VCaP (cell line): Measurements from ENCODE around the gene CITED4.

Source experiments
- H3K27ac ChIP-seq: fragments of 450-650 bp; 2 replicates; pipeline ENCODE4 v1.5.1; 2017
- CTCF ChIP-seq: fragments of 450-650 bp; conservative IDR thresholded peaks from 2 replicates; pipeline ENCODE4 v1.5.1; 2017; ENCODE audit warnings: mild to moderate bottlenecking, moderate library complexity

The CITED4 gene

DNA sequence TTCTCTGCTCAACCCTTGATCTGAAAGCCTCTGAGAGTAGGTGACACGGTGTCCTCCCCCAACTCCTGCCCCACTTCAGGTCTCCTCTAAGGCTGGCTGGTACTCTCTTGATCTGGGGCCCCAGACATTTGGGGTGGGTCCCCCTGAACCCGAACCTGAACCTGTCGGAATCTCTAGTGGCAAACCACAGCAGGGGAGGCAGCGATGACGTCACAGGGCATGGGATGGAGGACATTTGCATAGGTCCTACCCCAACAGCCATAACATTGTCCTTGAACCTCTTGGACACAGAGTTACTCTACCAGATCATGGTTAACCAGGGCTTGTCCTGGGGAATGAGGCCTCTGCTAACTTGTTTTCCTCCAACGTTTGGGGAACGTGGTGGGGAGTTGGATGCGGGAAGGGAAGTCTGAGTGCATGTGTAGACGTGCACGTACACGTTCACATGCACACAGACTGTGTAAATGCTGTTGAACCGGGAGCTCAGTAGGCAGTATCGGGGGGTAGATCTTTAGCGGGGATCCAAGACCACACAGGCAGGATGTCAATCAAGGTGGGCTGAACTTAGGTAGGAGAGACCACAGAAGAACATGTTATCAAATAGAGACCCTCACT lies 32.4 kb downstream of the CITED4 start:
- TF ChIP-seq CTCF: no peak
- H3K27ac ChIP-seq: no peak overlapping the region

GRCh38 chr1:40825996-40826395 lies 36.2 kb downstream of the CITED4 start:
- no peak for TF ChIP-seq CTCF
- H3K27ac ChIP-seq: no peak overlapping the region

DNA sequence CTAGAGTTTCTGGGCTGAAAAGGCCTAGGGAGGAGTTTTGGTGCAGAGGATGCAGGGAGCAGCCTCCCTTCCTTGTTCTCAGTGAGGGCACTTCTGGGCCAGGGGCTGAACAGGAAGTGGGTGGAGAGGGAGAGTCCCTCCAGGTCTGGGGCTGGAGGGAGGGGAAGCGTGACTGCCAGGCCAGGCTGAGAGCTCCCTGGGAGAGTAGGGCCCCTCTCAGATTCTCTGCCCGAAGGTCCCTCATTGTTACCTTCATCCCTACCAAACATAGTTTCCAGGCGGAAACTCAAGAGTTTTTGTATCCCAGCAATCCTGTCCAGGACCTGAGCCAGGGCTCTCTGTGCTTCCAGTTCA lies 36.8 kb downstream of the CITED4 start:
- no peak overlapping the region for H3K27ac ChIP-seq
- no peak for TF ChIP-seq CTCF

DNA sequence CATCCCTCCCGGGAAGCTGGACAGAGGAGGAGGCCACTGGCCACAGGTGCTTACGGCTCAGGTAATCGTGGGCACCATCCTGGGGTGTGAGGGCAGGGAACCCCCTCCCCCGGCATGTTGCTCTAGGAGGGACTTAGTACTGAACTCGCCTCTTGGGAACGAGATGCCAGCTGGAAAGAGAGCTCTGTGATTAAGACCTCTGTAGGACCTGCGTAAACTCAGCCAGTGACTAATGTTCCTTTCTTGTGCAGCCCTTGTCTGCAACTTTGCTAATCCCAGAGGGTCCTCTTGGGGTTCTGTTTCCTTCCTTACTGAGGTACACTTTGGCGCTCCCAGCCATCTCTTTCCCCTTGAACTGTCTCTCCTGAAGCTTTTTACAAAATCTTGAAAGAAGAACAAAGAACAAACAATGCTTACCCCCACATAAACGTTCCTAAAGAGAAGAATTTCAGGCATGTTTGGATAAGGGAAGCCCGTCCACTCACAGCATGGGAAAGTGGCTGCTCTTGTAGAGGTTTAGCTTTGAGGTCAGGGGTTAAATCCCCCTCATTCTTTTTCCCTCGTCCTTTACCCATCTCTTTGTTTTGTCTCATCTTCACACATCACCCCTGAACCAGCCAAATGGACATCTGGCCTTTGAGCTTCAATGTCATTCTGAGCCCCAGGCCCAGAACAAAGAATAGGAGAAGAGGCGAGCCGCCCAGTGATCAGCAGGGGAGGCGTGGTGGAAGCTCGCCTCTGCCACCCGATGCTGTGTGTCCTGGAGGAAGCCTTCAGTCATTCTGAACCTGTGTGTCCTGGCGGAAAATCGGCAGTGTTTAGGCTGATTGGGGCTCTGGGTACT lies 37.4 kb downstream of the CITED4 start:
- TF ChIP-seq CTCF: no peak
- no peak overlapping the region for H3K27ac ChIP-seq

- H3K27ac ChIP-seq: no peak overlapping the region
- no peak for TF ChIP-seq CTCF
Measured at GRCh38 chr1:40823983-40824382, 38.2 kb downstream of the CITED4 start.

DNA sequence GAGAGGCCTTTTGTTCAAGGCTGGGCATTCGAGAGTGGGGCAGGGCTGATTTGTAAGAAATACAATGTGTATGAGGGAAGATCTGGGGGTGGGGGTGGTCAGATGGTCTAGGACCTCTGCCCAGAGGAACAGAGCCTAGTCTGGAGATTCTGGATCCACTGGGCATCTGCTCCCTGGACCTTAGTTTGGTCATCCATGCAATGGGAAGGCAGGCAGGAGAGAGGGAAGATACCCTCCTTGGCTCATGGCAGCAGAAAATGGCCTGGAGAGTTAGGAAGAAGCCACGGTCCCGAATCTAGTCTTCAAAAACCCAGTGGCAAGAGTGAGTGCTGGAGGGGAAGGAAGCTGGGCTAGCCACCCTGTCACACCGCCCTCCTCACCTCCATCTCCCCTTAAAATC lies 38.8 kb downstream of the CITED4 start:
- H3K27ac ChIP-seq: no peak overlapping the region
- TF ChIP-seq CTCF: no peak

DNA sequence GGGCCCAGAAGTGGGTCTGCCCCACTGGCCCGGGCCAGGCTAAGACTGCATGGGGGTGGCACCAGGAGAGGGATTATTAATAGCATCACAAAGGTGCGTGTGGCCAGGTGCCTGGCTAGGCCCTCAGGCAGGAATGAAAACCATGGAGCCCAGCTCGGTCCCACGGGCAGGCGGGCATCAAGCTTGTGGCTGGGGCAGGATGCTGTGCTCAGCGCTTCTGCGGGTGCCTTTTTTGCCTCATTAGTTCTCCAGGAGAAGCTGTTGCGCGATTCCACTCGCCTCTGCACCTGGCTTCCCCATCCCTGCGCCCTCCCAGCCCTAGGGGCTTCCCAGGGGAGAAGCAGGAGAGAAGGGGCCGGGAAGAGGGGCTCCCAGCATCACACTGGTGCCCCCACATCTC lies 39.3 kb downstream of the CITED4 start:
- H3K27ac ChIP-seq: no peak overlapping the region
- no peak for TF ChIP-seq CTCF
